SU-DHL-6 (cell line): Measurements from ENCODE around the gene CFAP99.

ENCODE experiments used
- CTCF ChIP-seq: fragments of 200-600 bp; sonication (generic); IDR thresholded peaks from one replicate; pipeline ENCODE4 v1.5.1; 2017; ENCODE audit warnings: antibody characterized with exemption, mild to moderate bottlenecking, low read length, moderate library complexity; ENCODE audit not compliant: insufficient read depth, poor library complexity, severe bottlenecking
- EZH2phosphoT487 ChIP-seq: fragments of 200-600 bp; sonication (generic), shearing (Covaris generic); conservative IDR thresholded peaks from 2 replicates; pipeline ENCODE4 v1.6.1; 2018; ENCODE audit warnings: mild to moderate bottlenecking, antibody characterized with exemption, low read length, moderate library complexity, mixed read lengths

DNA sequence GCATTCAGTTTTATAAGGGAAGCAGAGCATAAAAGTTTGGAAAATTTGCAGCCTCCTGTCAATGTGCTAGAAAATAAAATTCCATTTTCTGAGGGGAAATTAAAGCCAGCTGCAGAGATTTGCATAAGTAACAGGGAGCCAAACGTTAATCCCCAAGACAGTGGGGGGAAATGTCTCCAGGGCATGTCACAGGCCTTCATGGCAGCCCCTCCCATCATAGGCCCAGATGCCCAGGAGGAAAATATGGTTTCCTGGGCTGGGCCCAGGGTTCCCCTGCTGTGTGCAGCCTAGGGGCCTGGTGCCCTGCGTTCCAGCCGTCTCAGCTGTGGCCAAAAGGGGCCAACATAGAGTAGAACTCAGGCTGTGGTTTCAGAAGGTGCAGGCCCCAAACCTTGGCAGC lies 59.5 kb downstream of the CFAP99 start:
- TF ChIP-seq CTCF (no peak), EZH2phosphoT487 (no peak)
